PFSK-1 (cell line): ENCODE data around the gene ELN.

Source experiments
- POLR2AphosphoS5 ChIP-seq: IDR thresholded peaks from 2 replicates; pipeline ENCODE4 v1.6.1; 2012; ENCODE audit warnings: low read depth, mild to moderate bottlenecking, control low read depth, low read length, moderate library complexity
- TAF1 ChIP-seq: IDR thresholded peaks from 2 replicates; pipeline ENCODE4 v1.6.1; 2012; ENCODE audit warnings: low read length, control low read depth, borderline replicate concordance; ENCODE audit not compliant: insufficient read depth
- TF ChIP-seq, protein P1 (sequence below), 2 experiments: IDR thresholded peaks; 2 replicates each; pipeline versions ENCODE4 v1.6.1 to v1.8.0; 2011 to 2012; ENCODE audit warnings: low read depth in 2 of 2, low read length in 2 of 2, control low read depth in 1 of 2, inconsistent platforms in 1 of 2, mild to moderate bottlenecking in 1 of 2, moderate library complexity in 1 of 2; ENCODE audit not compliant: insufficient read depth in 1 of 2

DNA sequence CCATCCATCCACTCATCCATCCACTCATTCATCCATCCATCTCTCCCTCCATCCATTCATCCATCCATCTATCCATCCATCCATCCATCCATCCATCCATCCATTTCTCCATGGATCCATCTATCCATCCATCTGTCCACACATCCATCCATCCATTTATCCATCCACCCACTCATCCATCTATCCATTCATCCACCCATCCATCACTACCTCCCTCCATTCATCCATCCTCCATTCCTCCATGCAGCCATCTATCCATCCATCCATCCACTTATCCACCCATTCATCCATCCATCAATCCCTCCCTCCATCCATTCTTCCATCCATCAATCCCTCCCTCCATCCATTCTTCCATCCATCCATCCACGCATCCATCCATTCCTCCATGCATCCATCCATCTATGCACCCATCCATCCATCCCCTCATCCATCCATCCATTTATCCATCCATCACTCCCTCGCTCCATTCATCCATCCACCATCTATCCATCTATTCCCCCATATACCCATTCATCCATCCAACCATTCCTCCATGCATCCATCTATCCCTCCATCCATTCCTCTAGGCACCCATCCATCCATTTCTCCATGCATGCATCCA, 21.1 kb downstream of the ELN start:
- no peak for TF ChIP-seq POLR2AphosphoS5
- TF ChIP-seq, protein P1, sequence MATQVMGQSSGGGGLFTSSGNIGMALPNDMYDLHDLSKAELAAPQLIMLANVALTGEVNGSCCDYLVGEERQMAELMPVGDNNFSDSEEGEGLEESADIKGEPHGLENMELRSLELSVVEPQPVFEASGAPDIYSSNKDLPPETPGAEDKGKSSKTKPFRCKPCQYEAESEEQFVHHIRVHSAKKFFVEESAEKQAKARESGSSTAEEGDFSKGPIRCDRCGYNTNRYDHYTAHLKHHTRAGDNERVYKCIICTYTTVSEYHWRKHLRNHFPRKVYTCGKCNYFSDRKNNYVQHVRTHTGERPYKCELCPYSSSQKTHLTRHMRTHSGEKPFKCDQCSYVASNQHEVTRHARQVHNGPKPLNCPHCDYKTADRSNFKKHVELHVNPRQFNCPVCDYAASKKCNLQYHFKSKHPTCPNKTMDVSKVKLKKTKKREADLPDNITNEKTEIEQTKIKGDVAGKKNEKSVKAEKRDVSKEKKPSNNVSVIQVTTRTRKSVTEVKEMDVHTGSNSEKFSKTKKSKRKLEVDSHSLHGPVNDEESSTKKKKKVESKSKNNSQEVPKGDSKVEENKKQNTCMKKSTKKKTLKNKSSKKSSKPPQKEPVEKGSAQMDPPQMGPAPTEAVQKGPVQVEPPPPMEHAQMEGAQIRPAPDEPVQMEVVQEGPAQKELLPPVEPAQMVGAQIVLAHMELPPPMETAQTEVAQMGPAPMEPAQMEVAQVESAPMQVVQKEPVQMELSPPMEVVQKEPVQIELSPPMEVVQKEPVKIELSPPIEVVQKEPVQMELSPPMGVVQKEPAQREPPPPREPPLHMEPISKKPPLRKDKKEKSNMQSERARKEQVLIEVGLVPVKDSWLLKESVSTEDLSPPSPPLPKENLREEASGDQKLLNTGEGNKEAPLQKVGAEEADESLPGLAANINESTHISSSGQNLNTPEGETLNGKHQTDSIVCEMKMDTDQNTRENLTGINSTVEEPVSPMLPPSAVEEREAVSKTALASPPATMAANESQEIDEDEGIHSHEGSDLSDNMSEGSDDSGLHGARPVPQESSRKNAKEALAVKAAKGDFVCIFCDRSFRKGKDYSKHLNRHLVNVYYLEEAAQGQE (IDR thresholded peaks at IDR 0.05; ENCODE audit: insufficient read depth in 1 of 2, low read depth in 2 of 2, low read length in 2 of 2): no peak
- TF ChIP-seq TAF1: no peak
